ENCODE data around the gene KHSRP.

The KHSRP gene

GRCh38 chr19:6424195-6424938 is at the start of gene KHSRP:
KHSRP (minus strand) TSS chr19:6424811; CDS start chr19:6424701, 110 bp downstream.
- no peak for DNase-seq

- DNase-seq = no peak
Measured at GRCh38 chr19:6473647-6474046, 49.0 kb upstream of the KHSRP start.

- no peak for DNase-seq
Measured at GRCh38 chr19:6472713-6473112, 48.1 kb upstream of the KHSRP start.

GRCh38 chr19:6471076-6471475 is 46.5 kb upstream of the KHSRP start:
- DNase-seq = no peak

- DNase-seq = no peak
Measured at GRCh38 chr19:6470173-6470572, 45.6 kb upstream of the KHSRP start.

GRCh38 chr19:6467384-6467783 is 42.8 kb upstream of the KHSRP start:
- DNase-seq = no peak

- DNase-seq = no peak
Measured at GRCh38 chr19:6466526-6467248, 42.1 kb upstream of the KHSRP start.

- DNase-seq = no peak
Measured at GRCh38 chr19:6465663-6466062, 41.1 kb upstream of the KHSRP start.

- DNase-seq = no peak
Measured at GRCh38 chr19:6465006-6465405, 40.4 kb upstream of the KHSRP start.

GRCh38 chr19:6464070-6464873 is 39.7 kb upstream of the KHSRP start, which contains the start of gene CRB3:
CRB3 (plus strand) TSS chr19:6464271; CDS start chr19:6464702, 431 bp downstream.
- no peak for DNase-seq

GRCh38 chr19:6460099-6460884 is 35.7 kb upstream of the KHSRP start:
- DNase-seq = peak; percentile 92 to 95

- DNase-seq = peak; percentile 41 to 54
Measured at GRCh38 chr19:6459262-6460098, 34.9 kb upstream of the KHSRP start, which contains the start of gene SLC25A23. SLC25A23 (minus strand) TSS chr19:6459792; CDS start chr19:6459628, 164 bp downstream.

- no peak for DNase-seq
Measured at GRCh38 chr19:6458695-6459261, 34.2 kb upstream of the KHSRP start.

- DNase-seq = no peak
Measured at GRCh38 chr19:6457958-6458694, 33.5 kb upstream of the KHSRP start.

- DNase-seq = no peak
Measured at GRCh38 chr19:6455924-6456323, 31.3 kb upstream of the KHSRP start.

GRCh38 chr19:6453951-6454565 is 29.4 kb upstream of the KHSRP start:
- DNase-seq = no peak

- DNase-seq = no peak
Measured at GRCh38 chr19:6452899-6453298, 28.3 kb upstream of the KHSRP start.

GRCh38 chr19:6452223-6452614 is 27.6 kb upstream of the KHSRP start:
- DNase-seq = no peak

- DNase-seq = no peak
Measured at GRCh38 chr19:6451583-6452222, 27.1 kb upstream of the KHSRP start.

All from SHP77 (cell line).